ENCODE data around the gene SMAD7.

The SMAD7 gene

GRCh38 chr18:48959921-48960920, 9.5 kb upstream of the SMAD7 start:
- DNase-seq: no peak

DNA sequence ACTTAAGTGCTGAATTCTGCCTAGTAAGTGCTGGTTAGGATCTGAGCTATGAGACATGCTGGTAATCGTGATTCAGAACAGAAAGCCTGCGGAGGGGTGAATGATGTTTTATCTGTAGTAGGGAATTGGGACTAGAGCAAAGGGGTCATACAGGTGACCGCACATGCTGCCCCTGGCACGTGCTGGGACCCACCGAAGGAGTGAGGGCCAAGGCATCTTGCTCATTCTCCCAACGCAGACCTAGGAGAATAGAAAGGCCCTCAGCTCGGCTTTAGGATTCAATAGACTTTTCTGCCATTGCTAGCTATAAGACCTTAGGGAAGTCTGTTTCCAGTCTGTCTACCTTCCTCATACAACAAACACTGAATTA, 8.8 kb upstream of the SMAD7 start:
- DNase-seq: no peak

- DNase-seq: no peak
Measured at GRCh38 chr18:48958951-48959350, 8.2 kb upstream of the SMAD7 start.

- DNase-seq: no peak
Measured at GRCh38 chr18:48957616-48958015, 6.9 kb upstream of the SMAD7 start.

DNA sequence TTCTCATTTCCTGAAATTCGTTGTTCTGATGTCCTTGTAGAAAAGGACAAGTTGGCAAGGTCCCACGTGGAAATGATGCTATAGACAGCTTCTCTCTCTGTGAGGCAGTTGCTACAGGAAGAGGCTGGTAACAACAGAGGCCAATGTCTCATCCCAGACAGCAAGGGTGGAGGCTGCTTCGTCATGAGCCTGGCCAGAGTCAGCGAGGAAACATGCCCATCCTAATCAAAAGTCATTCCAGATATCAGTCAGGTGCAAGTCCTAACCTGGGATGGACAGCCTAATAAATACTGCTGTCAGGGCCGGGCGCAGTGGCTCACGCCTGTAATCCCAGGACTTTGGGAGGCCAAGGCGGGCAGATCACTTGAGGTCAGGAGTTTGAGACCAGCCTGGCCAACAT, 6.4 kb upstream of the SMAD7 start:
- no peak for DNase-seq

- DNase-seq: no peak
Measured at GRCh38 chr18:48956356-48956755, 5.6 kb upstream of the SMAD7 start.

GRCh38 chr18:48955830-48956261, 5.1 kb upstream of the SMAD7 start:
- no peak for DNase-seq

GRCh38 chr18:48954886-48955819, 4.4 kb upstream of the SMAD7 start:
- no peak for DNase-seq

- peak in 1 of 2 donors; percentile 65 for DNase-seq
Measured at GRCh38 chr18:48953104-48953706, 2.4 kb upstream of the SMAD7 start.

GRCh38 chr18:48952287-48953103, 1.7 kb upstream of the SMAD7 start:
- DNase-seq: peak; percentile 52 to 56

DNA sequence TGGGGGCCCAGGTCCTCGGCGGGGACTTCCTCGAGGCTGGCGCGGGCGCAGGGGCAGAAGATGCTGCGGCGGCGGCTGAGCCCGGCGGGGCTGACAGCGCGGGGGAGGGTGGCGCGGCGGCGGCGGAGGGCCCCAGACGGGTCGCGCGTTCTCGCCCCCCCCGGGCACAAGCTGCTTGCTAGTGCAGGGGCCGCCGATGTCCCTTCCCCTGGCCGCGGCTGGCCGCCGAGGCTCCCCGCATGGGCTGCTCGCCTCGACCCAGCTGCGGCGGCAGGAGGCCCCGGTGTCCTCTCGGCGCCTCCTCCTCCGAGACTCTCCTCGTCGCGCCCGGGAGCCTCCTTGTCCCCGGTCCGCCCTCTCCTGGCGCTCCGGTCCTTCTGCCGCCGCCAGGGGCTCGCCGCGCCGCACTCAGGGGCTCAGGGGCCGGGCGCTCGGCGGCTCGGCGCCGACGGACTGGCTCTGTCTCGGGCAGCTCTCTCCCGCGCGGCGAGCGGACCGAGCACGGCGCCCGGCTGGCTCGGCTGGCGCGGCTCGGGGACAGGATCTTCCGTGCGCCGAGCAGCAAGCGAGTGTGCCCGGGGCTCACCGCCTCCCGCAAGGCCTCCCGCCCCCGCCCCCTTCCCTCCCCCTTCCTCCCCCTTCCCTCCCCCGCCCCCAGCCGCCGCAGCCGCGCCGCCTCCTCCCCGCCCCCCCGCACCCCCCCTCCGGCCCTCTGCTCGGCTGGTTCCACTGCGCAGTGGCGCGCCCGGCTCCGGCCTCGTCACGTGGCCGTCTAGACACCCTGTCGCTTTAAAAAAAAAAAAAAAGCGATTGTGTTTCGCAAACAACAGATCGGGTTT, 902 bp upstream of the SMAD7 start:
- DNase-seq: peak; percentile 87

GRCh38 chr18:48949606-48950535, 894 bp downstream of the SMAD7 start:
- DNase-seq: peak in 1 of 2 donors; percentile 35

- peak in 1 of 2 donors; percentile 63 for DNase-seq
Measured at GRCh38 chr18:48949050-48949605, 1.6 kb downstream of the SMAD7 start.

GRCh38 chr18:48948112-48949049, 2.4 kb downstream of the SMAD7 start:
- peak; percentile 50 to 62 for DNase-seq

DNA sequence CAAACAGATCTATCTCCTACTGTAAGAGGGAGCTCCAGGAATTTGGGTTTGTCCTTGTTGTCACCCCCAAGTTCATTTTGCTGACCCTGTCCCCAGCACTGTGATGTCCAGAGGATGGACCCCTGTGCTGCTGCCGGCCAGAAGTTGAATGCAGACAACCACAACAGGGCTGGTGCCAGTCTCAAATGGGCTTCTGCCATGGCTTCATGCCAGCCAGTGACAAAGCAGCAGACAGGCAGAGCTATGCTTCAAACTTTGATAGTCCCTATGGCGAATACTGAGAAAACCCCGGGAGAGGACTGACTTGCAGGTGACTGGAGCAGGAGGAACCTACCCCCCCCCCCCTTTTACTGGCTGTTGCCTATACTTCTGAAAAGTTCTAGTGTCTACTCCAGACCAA, 3.2 kb downstream of the SMAD7 start:
- DNase-seq: no peak

GRCh38 chr18:48947092-48947491, 3.7 kb downstream of the SMAD7 start:
- no peak for DNase-seq

DNA sequence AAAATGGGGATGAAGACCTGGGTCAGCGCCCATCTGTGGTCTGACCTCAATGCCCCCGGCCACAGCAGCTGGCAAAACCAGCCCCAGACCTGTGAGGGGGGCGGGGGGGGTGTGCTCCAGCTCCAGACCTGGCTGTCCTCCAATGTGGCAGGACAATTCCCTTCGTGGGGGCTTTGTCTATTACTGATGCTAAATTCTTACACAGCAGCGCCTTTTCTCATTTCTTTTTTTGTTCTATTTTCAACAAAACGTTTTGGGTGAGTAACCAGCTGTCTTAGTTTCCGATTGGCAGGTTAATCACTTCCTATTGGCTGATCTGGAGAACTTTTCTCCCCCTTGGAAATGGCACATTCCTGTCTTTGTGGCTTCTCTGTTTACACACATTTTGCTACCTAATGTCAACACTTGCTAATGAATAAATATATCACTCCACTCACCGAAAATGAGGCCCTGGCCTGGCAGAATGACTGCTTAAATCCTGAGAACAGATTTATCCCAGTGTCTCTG, 4.4 kb downstream of the SMAD7 start:
- DNase-seq: no peak

- DNase-seq: no peak
Measured at GRCh38 chr18:48945953-48946217, 4.9 kb downstream of the SMAD7 start.

DNA sequence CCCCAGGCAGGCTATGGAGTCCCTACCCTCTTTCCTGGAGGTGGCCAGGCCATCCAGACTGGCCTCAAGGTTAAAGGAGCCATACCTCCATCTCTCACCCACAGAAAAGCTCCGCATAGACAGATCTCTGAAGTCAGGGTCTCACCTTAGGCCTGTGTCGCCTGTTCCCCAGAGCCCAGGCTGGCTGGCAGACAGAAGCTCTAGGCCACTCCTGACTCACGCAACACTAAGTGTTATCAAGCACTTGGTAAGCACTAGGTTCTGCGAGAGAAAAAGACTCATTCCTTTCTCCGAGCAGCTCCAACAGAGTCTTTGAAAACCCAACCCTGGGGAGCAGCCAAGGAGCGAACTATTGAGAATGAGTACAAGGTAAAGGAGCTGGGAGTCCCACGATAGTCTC, 6.1 kb downstream of the SMAD7 start:
- DNase-seq: no peak
